A549 (cell line): ENCODE measurements around the gene ARHGAP31. TPM values are rescaled to one million over a fixed set of nuclear protein-coding genes. Genes with fewer than 3 reads are reported as not detected.
A peak's percentile ranks its signal among the peaks of the same experiment; 100 is the strongest.

Experiments
- ATAC-seq, 2 experiments: fragments of 200-7000 bp in 1 of 2; fragments of >200 bp in 1 of 2; cut with Nextera tagmentation in 1 of 2; cut with Tn5 transposase in 1 of 2; 3 replicates each; pipeline versions ENCODE4 v1.8.0 to v1.9.1; 2018 to 2020; ENCODE audit warnings: mild to moderate bottlenecking in 1 of 2, moderate library complexity in 1 of 2
- CTCF ChIA-PET: fragments of 300-600 bp; sonication (Branson Sonifier 250); formaldehyde crosslinking; extraction: SDS; loops from one replicate; lab custom pipeline; 2021; ENCODE audit warnings: antibody characterized with exemption, inconsistent platforms; lab: Yijun Ruan, JAX
- POLR2A ChIA-PET: fragments of 350-600 bp; formaldehyde crosslinking; extraction: SDS; loops from one replicate; lab custom pipeline; 2021; ENCODE audit warnings: antibody characterized with exemption, inconsistent platforms; lab: Yijun Ruan, JAX
- DNase-seq, 2 experiments: peaks; one replicate each; pipeline versions ENCODE4 v3.0.0 to v3.0.0-alpha.2; 2011 to 2016; ENCODE audit warnings: low read depth in 1 of 2, low spot score in 1 of 2
- FAIRE-seq: peaks from 2 replicates; lab custom pipeline; 2011; peaks lifted over from hg19 to GRCh38; lab: Jason Lieb, UNC
- H3K27ac ChIP-seq, 2 experiments: fragments of >200 bp; sonication (Bioruptor Twin); formaldehyde crosslinking; 3 replicates each; pipeline ENCODE4 v1.5.1; 2016 to 2017
- H3K4me1 ChIP-seq: fragments of >200 bp; sonication (Bioruptor Twin); formaldehyde crosslinking; 3 replicates; pipeline ENCODE4 v1.6.1; 2016
- H3K4me2 ChIP-seq: fragments of >200 bp; sonication (Bioruptor Twin); formaldehyde crosslinking; 3 replicates; pipeline ENCODE4 v1.6.1; 2016
- H3K4me3 ChIP-seq: fragments of >200 bp; sonication (Bioruptor Twin); formaldehyde crosslinking; 3 replicates; pipeline ENCODE4 v1.5.1; 2016
- H3K9me3 ChIP-seq: fragments of >200 bp; sonication (Bioruptor Twin); formaldehyde crosslinking; 3 replicates; pipeline ENCODE4 v1.6.1; 2016
- CBX8 ChIP-seq: fragments of 200-600 bp; sonication (generic); IDR thresholded peaks from 2 replicates; pipeline ENCODE4 v1.6.1; 2016
- CHD4 ChIP-seq: fragments of 200-600 bp; sonication (generic); IDR thresholded peaks from 2 replicates; pipeline ENCODE4 v1.6.1; 2016; ENCODE audit warnings: antibody characterized with exemption, mild to moderate bottlenecking, borderline replicate concordance
- EHF ChIP-seq: fragments of 250-450 bp; sonication (Bioruptor Pico); IDR thresholded peaks from 2 replicates; pipeline ENCODE4 v1.5.0; 2020; ENCODE audit warnings: mild to moderate bottlenecking
- FOSL2 ChIP-seq, 2 experiments: fragments of 450-650 bp in 1 of 2; fragments of >200 bp in 1 of 2; sonication (Bioruptor Twin) in 1 of 2; formaldehyde crosslinking; IDR thresholded peaks; 2 replicates each; pipeline versions ENCODE4 v1.5.0 to v1.6.1; 2016 to 2020; ENCODE audit warnings: mild to moderate bottlenecking in 1 of 2, moderate library complexity in 1 of 2
- HDAC2 ChIP-seq: fragments of 200-600 bp; sonication (generic); IDR thresholded peaks from 2 replicates; pipeline ENCODE4 v1.6.1; 2016
- HEYL ChIP-seq: fragments of 250-450 bp; sonication (Bioruptor Pico); IDR thresholded peaks from 2 replicates; pipeline ENCODE4 v1.8.0; 2021; ENCODE audit warnings: mild to moderate bottlenecking, moderate library complexity
- MAFK ChIP-seq: fragments of 450-650 bp; IDR thresholded peaks from 2 replicates; pipeline ENCODE4 v1.6.1; 2014; ENCODE audit not compliant: partially characterized antibody
- MAZ ChIP-seq: fragments of 150-350 bp; IDR thresholded peaks from 2 replicates; pipeline ENCODE4 v1.6.1; 2014; ENCODE audit warnings: antibody characterized with exemption, low read depth, low read length, borderline replicate concordance
- MYC ChIP-seq: IDR thresholded peaks from 2 replicates; pipeline ENCODE4 v1.6.1; 2012; ENCODE audit warnings: mild to moderate bottlenecking, inconsistent platforms, low read length, improper control_type of control experiment, borderline replicate concordance
- NFE2L2 ChIP-seq: fragments of 150-350 bp; conservative IDR thresholded peaks from 2 replicates; pipeline ENCODE4 v1.6.1; 2014; ENCODE audit warnings: low read length
- RAD21 ChIP-seq, 2 experiments: fragments of >200 bp in 1 of 2; sonication (Bioruptor Twin) in 1 of 2; formaldehyde crosslinking in 1 of 2; IDR thresholded peaks in 1 of 2; conservative IDR thresholded peaks in 1 of 2; 2 replicates in 1 of 2; 3 replicates in 1 of 2; pipeline ENCODE4 v1.6.1; 2012 to 2018; ENCODE audit warnings: inconsistent platforms in 1 of 2
- RARB ChIP-seq: fragments of 250-450 bp; sonication (Bioruptor Pico); IDR thresholded peaks from 2 replicates; pipeline ENCODE4 v1.8.0; 2021; ENCODE audit warnings: mild to moderate bottlenecking, moderate library complexity
- SMC3 ChIP-seq: fragments of >200 bp; sonication (Bioruptor Twin); formaldehyde crosslinking; IDR thresholded peaks from 3 replicates; pipeline ENCODE4 v1.6.1; 2018; ENCODE audit warnings: inconsistent platforms
- TFCP2L1 ChIP-seq: fragments of 250-450 bp; sonication (Bioruptor Pico); IDR thresholded peaks from 2 replicates; pipeline ENCODE4 v1.5.0; 2021; ENCODE audit warnings: mild to moderate bottlenecking
- WGBS: methylation state at CpG from one replicate; pipeline ENCODE4 v1.1.6; 2017; ENCODE audit errors: missing lambda C conversion rate; 5-methylcytosine and 5-hydroxymethylcytosine counted together
- polyA plus RNA-seq, 4 experiments: library from polyadenylated mRNA; depleted of rRNA in 3 of 4; stranded (reverse); fragments of >200 nt; fragmentation: RNase III in 1 of 4; extraction: RNeasy Plus Mini Kit Qiagen cat#74134 plus additional on column Dnase treatment in 1 of 4; gene quantifications; 2 replicates in 3 of 4; 3 replicates in 1 of 4; pipeline ENCODE4 v1.2.3, GENCODE V29; 2011 to 2017
- TF ChIP-seq, protein P1 (sequence below): fragments of 200-600 bp; sonication (generic); IDR thresholded peaks from 2 replicates; pipeline ENCODE4 v1.6.1; 2016; ENCODE audit warnings: antibody characterized with exemption, mild to moderate bottlenecking, moderate library complexity

Gene ARHGAP31
- polyA plus RNA-seq, 2 of the 4 experiments (the other 2 are of a cell fraction), result 0.93 to 1.3 TPM

GRCh38 chr3:119340014-119340413 is 45.8 kb downstream of the ARHGAP31 start (continued):
- no peak for TF ChIP-seq TFCP2L1
- no peak for TF ChIP-seq EHF

GRCh38 chr3:119340446-119340845 is 46.3 kb downstream of the ARHGAP31 start:
- H3K4me2 ChIP-seq, result no peak overlapping the region
- no peak for FAIRE-seq
- 84% methylated on average over 5 of the region's 5 CpGs for WGBS
- H3K4me1 ChIP-seq, result no peaks in the 10 kb centered on the region
- no peak for ATAC-seq
- no peak for DNase-seq
- H3K4me3 ChIP-seq, result no peak overlapping the region
- ChIA-PET POLR2A (no interaction called here), CTCF (interaction anchor here (1.3 to 1.9 kb wide), 3 partner anchors 10 to 51 kb away, joined by 3 to 6 read pairs (median 4); no protein-coding TSS in a partner anchor)
- TF ChIP-seq MAFK, result no peak
- TF ChIP-seq FOSL2 (IDR thresholded peaks at IDR 0.05), result no peak
- no peak for TF ChIP-seq FOSL2 (CRISPR knock-in tag; IDR thresholded peaks at IDR 0.05)
- no peak for TF ChIP-seq RARB (CRISPR knock-in tag)
- H3K9me3 ChIP-seq, result 0 out of 3 replicates have a peak, but pooled peaks cover 3% of the 10 kb centered on the region
- H3K27ac ChIP-seq, result no peak overlapping the region

DNA sequence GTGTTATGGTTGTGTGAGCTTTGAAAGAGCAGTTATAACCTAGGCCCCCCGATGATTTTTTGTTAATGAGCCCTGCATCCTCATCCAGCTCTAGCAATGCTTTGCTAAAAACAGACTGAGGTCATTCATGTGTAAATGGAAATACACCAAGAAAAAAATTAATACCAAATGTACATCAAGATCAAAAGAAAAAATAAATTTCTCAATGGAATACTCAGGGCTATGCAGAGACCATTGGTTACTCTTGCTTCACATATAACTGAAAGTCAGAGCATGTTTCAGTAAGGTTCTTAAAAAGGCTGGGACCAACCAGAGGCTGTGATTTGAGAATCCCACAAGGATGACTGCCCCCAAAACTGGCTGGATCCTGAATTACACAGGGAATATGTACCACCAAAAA is 48.0 kb downstream of the ARHGAP31 start:
- FAIRE-seq, result no peak
- H3K4me2 ChIP-seq, result no peak overlapping the region
- H3K27ac ChIP-seq, result no peak overlapping the region
- WGBS, result 87% methylated on average over 1 of the region's 1 CpG
- TF ChIP-seq HDAC2 (no peak), HEYL (CRISPR knock-in tag) (no peak), FOSL2 (IDR thresholded peaks at IDR 0.05) (no peak), FOSL2 (CRISPR knock-in tag; IDR thresholded peaks at IDR 0.05) (no peak), TFCP2L1 (no peak), SMC3 (no peak), CBX8 (no peak)
- TF ChIP-seq, all 56 proteins: peak for 0
- Histone ChIP-seq H3K4me3 (no peak overlapping the region), H3K4me1 (no peaks in the 10 kb centered on the region), H3K9me3 (no peaks in the 10 kb centered on the region)
- DNase-seq, result no peak
- ATAC-seq, result no peak
- CTCF ChIA-PET, result no interaction called here
- POLR2A ChIA-PET, result no interaction called here

GRCh38 chr3:119343719-119344118 is 49.5 kb downstream of the ARHGAP31 start:
- ChIA-PET CTCF (interaction anchor here (1.4 kb wide), 1 partner anchor 21 kb away, joined by 3 read pairs; no protein-coding TSS in a partner anchor), POLR2A (no interaction called here)
- ATAC-seq, result peak in 1 of 2 experiments; percentile 25; a peak in 1 of 6 replicates
- FAIRE-seq, result no peak
- no peak for DNase-seq
- no peak overlapping the region for H3K4me3 ChIP-seq
- H3K27ac ChIP-seq, result no peak overlapping the region
- no peak overlapping the region for H3K4me2 ChIP-seq
- no peaks in the 10 kb centered on the region for H3K4me1 ChIP-seq
- no peak for TF ChIP-seq MYC
- TF ChIP-seq TFCP2L1, result no peak
- no peak for TF ChIP-seq NFE2L2
- TF ChIP-seq MAZ, result no peak
- TF ChIP-seq CHD4, result no peak
- TF ChIP-seq, protein P1, sequence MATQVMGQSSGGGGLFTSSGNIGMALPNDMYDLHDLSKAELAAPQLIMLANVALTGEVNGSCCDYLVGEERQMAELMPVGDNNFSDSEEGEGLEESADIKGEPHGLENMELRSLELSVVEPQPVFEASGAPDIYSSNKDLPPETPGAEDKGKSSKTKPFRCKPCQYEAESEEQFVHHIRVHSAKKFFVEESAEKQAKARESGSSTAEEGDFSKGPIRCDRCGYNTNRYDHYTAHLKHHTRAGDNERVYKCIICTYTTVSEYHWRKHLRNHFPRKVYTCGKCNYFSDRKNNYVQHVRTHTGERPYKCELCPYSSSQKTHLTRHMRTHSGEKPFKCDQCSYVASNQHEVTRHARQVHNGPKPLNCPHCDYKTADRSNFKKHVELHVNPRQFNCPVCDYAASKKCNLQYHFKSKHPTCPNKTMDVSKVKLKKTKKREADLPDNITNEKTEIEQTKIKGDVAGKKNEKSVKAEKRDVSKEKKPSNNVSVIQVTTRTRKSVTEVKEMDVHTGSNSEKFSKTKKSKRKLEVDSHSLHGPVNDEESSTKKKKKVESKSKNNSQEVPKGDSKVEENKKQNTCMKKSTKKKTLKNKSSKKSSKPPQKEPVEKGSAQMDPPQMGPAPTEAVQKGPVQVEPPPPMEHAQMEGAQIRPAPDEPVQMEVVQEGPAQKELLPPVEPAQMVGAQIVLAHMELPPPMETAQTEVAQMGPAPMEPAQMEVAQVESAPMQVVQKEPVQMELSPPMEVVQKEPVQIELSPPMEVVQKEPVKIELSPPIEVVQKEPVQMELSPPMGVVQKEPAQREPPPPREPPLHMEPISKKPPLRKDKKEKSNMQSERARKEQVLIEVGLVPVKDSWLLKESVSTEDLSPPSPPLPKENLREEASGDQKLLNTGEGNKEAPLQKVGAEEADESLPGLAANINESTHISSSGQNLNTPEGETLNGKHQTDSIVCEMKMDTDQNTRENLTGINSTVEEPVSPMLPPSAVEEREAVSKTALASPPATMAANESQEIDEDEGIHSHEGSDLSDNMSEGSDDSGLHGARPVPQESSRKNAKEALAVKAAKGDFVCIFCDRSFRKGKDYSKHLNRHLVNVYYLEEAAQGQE, result no peak
- TF ChIP-seq RAD21 (conservative IDR thresholded peaks at IDR 0.05 in 1 of 2, IDR thresholded peaks at IDR 0.05 in 1 of 2), result no peak
- no peaks in the 10 kb centered on the region for H3K9me3 ChIP-seq
- 72% methylated on average over 5 of the region's 5 CpGs for WGBS
